Mesendoderm (in vitro differentiated cells): ENCODE data around the gene USP30.
"Not testable (repeated sequence)": the region's sequence is repeated elsewhere in the genome, so short reads cannot be mapped to it uniquely, and the experiment has no call there.

ENCODE experiments used
- DNase-seq: peaks from one replicate; pipeline ENCODE4 v3.0.0; 2013
- H2AK5ac ChIP-seq: 2 replicates; pipeline ENCODE4 v1.6.1; 2013; ENCODE audit warnings: low read length, inconsistent platforms
- H2BK120ac ChIP-seq: 2 replicates; pipeline ENCODE4 v1.6.1; 2013; ENCODE audit warnings: low read depth, mild to moderate bottlenecking, low read length, moderate library complexity, mixed read lengths
- H2BK15ac ChIP-seq: replicated peaks from 2 replicates; pipeline ENCODE4 v1.6.1; 2013; ENCODE audit warnings: low read depth, mild to moderate bottlenecking, moderate library complexity
- H2BK5ac ChIP-seq: 2 replicates; pipeline ENCODE4 v1.6.1; 2013; ENCODE audit warnings: low read length, inconsistent platforms
- H3K18ac ChIP-seq: 2 replicates; pipeline ENCODE4 v1.6.1; 2013; ENCODE audit warnings: mild to moderate bottlenecking, low read length, mixed read lengths
- H3K23ac ChIP-seq: one replicate; pipeline ENCODE4 v1.6.1; 2013; ENCODE audit warnings: low read length
- H3K27ac ChIP-seq: 2 replicates; pipeline ENCODE4 v1.5.1; 2013; ENCODE audit warnings: low read depth, mild to moderate bottlenecking, inconsistent platforms, low read length, moderate library complexity
- H3K27me3 ChIP-seq: 2 replicates; pipeline ENCODE4 v1.6.1; 2013; ENCODE audit warnings: low read length, control low read depth, mild to moderate bottlenecking, inconsistent platforms; ENCODE audit not compliant: insufficient read depth, poor library complexity
- H3K36me3 ChIP-seq: 2 replicates; pipeline ENCODE4 v1.6.1; 2013; ENCODE audit warnings: low read length, inconsistent platforms; ENCODE audit not compliant: control insufficient read depth, insufficient read depth
- H3K4ac ChIP-seq: one replicate; pipeline ENCODE4 v1.6.1; 2013; ENCODE audit warnings: low read depth, mild to moderate bottlenecking, low read length, moderate library complexity
- H3K4me1 ChIP-seq: 2 replicates; pipeline ENCODE4 v1.6.1; 2013; ENCODE audit warnings: low read depth, low read length, inconsistent platforms; ENCODE audit not compliant: control insufficient read depth
- H3K4me2 ChIP-seq: 2 replicates; pipeline ENCODE4 v1.6.1; 2013; ENCODE audit warnings: low read length
- H3K4me3 ChIP-seq: 2 replicates; pipeline ENCODE4 v1.5.1; 2013; ENCODE audit warnings: mild to moderate bottlenecking, low read length
- H3K56ac ChIP-seq: one replicate; pipeline ENCODE4 v1.6.1; 2013; ENCODE audit warnings: low read length
- H3K79me1 ChIP-seq: 2 replicates; pipeline ENCODE4 v1.6.1; 2013; ENCODE audit warnings: low read length, inconsistent platforms
- H3K79me2 ChIP-seq: 2 replicates; pipeline ENCODE4 v1.6.1; 2013; ENCODE audit warnings: mild to moderate bottlenecking, low read length; ENCODE audit not compliant: control insufficient read depth, insufficient read depth
- H3K9ac ChIP-seq: 2 replicates; pipeline ENCODE4 v1.6.1; 2013; ENCODE audit warnings: low read length, inconsistent platforms
- H4K5ac ChIP-seq: one replicate; pipeline ENCODE4 v1.6.1; 2013; ENCODE audit warnings: low read length
- H4K8ac ChIP-seq: one replicate; pipeline ENCODE4 v1.6.1; 2013; ENCODE audit warnings: low read depth, mild to moderate bottlenecking, control low read depth, low read length, moderate library complexity
- WGBS: extraction: QIAGEN DNeasy Blood & Tissue Kit; methylation state at CpG from one replicate; pipeline ENCODE4 v1.1.7; 2013; ENCODE audit warnings: low lambda C conversion rate, missing lambda C conversion rate; ENCODE audit not compliant: insufficient coverage; ENCODE audit errors: extremely low coverage; 5-methylcytosine and 5-hydroxymethylcytosine counted together

USP30 gene

DNA sequence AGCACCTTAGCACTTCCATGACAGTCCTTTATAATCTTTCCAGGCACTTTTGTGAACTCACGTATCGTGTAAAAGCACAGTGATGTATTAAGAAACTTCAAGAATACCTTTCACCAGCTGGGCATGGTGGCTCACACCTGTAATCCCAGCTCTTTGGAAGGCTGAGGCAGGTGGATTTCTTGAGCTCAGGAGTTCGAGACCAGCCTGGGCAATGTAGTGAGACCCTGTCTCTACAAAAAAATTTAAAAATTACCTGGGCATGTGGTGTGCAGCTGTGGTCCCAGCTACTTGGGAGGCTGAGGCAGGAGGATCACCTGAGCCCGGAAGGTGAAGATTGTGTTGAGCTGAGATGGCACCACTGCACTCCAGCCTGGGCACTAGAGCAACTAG lies 1.7 kb downstream of the USP30 start:
- DNase-seq, H2BK15ac ChIP-seq, H4K5ac ChIP-seq, H3K9ac ChIP-seq, H3K4me1 ChIP-seq, H3K27me3 ChIP-seq, H3K4me3 ChIP-seq, H3K79me2 ChIP-seq, H2AK5ac ChIP-seq, H3K4ac ChIP-seq, H3K36me3 ChIP-seq, H3K27ac ChIP-seq, H3K4me2 ChIP-seq, H2BK5ac ChIP-seq, H3K56ac ChIP-seq, H4K8ac ChIP-seq, H2BK120ac ChIP-seq, H3K79me1 ChIP-seq, H3K23ac ChIP-seq, H3K18ac ChIP-seq: not testable (repeated sequence)
- no CpG with 5 or more reads among the region's 4 CpGs for WGBS

DNA sequence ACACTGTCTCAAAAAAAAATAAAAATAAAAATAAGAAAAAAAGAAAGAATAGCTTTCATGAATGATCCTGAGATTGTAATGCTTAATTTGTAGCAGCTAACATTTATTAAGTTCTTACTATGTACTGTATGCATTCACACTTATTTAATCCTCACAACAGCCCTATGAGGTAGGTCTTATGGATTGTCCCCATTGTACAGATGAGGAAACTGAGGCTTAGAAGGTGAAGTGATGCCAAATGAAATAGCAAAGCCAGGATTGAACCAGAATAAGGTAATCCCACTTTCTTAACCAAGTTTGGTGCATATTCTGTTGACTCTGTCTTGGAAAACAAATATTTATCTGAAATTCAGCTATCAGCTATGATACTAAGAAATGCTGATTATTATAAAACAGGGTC lies 2.1 kb downstream of the USP30 start:
- Histone ChIP-seq H3K4me1 (no peaks in the 10 kb centered on the region), H2BK5ac (no peak overlapping the region), H3K18ac (no peak overlapping the region), H4K5ac (no peak overlapping the region), H2AK5ac (no peak overlapping the region), H3K79me2 (no peaks in the 10 kb centered on the region), H3K27ac (no peak overlapping the region), H3K9ac (no peak overlapping the region), H3K23ac (no peak overlapping the region), H2BK15ac (no peak overlapping the region), H3K27me3 (no peaks in the 10 kb centered on the region), H3K4me2 (no peak overlapping the region), H3K79me1 (no peaks in the 10 kb centered on the region), H4K8ac (no peak overlapping the region), H3K36me3 (no peaks in the 10 kb centered on the region), H3K4me3 (no peak overlapping the region), H3K4ac (no peak overlapping the region), H3K56ac (no peak overlapping the region), H2BK120ac (no peak overlapping the region)
- DNase-seq = no peak

DNA sequence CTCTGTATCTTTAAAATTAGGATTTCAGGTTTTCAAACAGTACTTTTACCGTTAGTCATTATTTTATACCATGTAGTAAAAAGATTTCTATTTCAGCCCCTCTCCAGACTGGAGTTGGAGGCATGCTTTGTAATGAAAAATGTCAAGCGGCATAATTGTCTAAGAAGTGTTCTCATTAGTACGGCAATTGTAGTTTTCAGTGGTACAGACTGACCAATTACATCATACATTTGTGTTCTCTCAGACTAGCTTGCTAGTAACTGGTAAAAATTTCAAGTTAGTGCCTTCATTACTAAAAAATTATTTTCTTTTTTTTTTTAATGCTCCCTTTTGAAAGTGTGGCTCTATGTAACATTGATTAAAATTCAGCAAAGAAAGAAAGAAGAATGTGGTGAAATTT lies 4.5 kb downstream of the USP30 start:
- H2AK5ac ChIP-seq = no peak overlapping the region
- H2BK5ac ChIP-seq = no peak overlapping the region
- no peak overlapping the region for H3K23ac ChIP-seq
- no peak overlapping the region for H3K4me2 ChIP-seq
- no peak overlapping the region for H3K4me3 ChIP-seq
- H3K36me3 ChIP-seq = no peaks in the 10 kb centered on the region
- H4K8ac ChIP-seq = no peak overlapping the region
- no peak overlapping the region for H3K27ac ChIP-seq
- no peaks in the 10 kb centered on the region for H3K27me3 ChIP-seq
- no peaks in the 10 kb centered on the region for H3K4me1 ChIP-seq
- no peak overlapping the region for H3K56ac ChIP-seq
- no peak overlapping the region for H3K18ac ChIP-seq
- no peak overlapping the region for H3K4ac ChIP-seq
- no CpG with 5 or more reads among the region's 3 CpGs for WGBS
- no peak overlapping the region for H2BK120ac ChIP-seq
- H2BK15ac ChIP-seq = no peak overlapping the region
- DNase-seq = no peak
- no peak overlapping the region for H3K9ac ChIP-seq
- H4K5ac ChIP-seq = no peak overlapping the region
- no peaks in the 10 kb centered on the region for H3K79me1 ChIP-seq
- H3K79me2 ChIP-seq = no peaks in the 10 kb centered on the region

DNA sequence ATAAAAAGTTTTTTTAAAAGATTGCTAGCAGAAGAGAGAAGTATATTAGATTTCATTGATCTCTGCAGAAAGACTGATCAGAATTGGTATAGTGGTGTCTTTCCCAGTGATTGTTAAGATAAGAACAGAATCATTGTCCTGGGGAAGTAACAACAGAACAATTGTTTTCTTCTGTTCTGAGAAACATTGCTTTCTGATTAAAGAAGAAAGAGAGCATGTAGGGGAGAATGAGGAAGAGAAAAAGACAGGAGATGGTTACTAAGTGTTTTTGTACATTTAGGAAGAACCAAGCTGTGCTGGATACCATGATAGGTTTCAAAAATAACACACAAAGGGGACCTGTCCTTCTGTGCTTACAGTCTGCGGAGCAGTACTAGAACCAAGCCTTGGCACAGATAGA lies 5.0 kb downstream of the USP30 start:
- DNase-seq = no peak

DNA sequence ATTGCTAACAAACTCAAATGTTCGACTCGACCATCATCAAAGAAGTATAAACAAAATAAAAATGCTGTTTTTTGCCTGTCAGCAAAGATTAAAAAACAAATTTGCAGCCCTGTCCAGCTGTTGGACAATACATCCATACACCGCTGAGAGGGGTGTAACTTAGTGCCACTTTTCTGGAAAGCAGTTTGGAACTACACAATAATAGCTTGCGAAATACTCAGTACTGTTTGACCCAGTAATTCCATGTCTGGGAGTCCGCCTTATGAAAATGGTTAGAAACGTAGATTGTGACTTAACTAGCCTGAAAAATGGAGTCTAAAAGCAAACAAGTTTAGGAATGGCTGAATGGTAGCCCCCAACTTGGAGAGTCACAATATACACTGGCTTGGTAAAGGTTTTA lies 6.4 kb downstream of the USP30 start:
- no peak overlapping the region for H3K18ac ChIP-seq
- H2BK15ac ChIP-seq = no peak overlapping the region
- H3K4me1 ChIP-seq = no peaks in the 10 kb centered on the region
- no CpG with 5 or more reads among the region's 6 CpGs for WGBS
- no peak overlapping the region for H2BK120ac ChIP-seq
- H2BK5ac ChIP-seq = no peak overlapping the region
- DNase-seq = no peak
- no peaks in the 10 kb centered on the region for H3K79me1 ChIP-seq
- H2AK5ac ChIP-seq = no peak overlapping the region
- no peak overlapping the region for H3K56ac ChIP-seq
- H3K4ac ChIP-seq = no peak overlapping the region
- no peak overlapping the region for H4K8ac ChIP-seq
- H3K23ac ChIP-seq = no peak overlapping the region
- no peaks in the 10 kb centered on the region for H3K27me3 ChIP-seq
- no peaks in the 10 kb centered on the region for H3K36me3 ChIP-seq
- no peak overlapping the region for H3K4me3 ChIP-seq
- no peak overlapping the region for H3K27ac ChIP-seq
- no peak overlapping the region for H3K9ac ChIP-seq
- no peak overlapping the region for H3K4me2 ChIP-seq
- H3K79me2 ChIP-seq = no peaks in the 10 kb centered on the region
- no peak overlapping the region for H4K5ac ChIP-seq

More for the DNA sequence above, 5.0 kb downstream of the USP30 start:
- no peak overlapping the region for H4K8ac ChIP-seq
- no peaks in the 10 kb centered on the region for H3K4me1 ChIP-seq
- no peak overlapping the region for H3K9ac ChIP-seq
- no peak overlapping the region for H3K56ac ChIP-seq
- no peak overlapping the region for H3K23ac ChIP-seq
- H3K36me3 ChIP-seq = no peaks in the 10 kb centered on the region
- no peaks in the 10 kb centered on the region for H3K79me2 ChIP-seq
- no peak overlapping the region for H2AK5ac ChIP-seq
- no peak overlapping the region for H2BK15ac ChIP-seq
- no peak overlapping the region for H2BK120ac ChIP-seq
- H3K4me2 ChIP-seq = no peak overlapping the region
- H2BK5ac ChIP-seq = no peak overlapping the region
- no peaks in the 10 kb centered on the region for H3K27me3 ChIP-seq
- H3K79me1 ChIP-seq = no peaks in the 10 kb centered on the region
- no peak overlapping the region for H3K4me3 ChIP-seq
- no peak overlapping the region for H3K4ac ChIP-seq
- H3K27ac ChIP-seq = no peak overlapping the region
- WGBS = no CpG with 5 or more reads among the region's 1 CpG
- H3K18ac ChIP-seq = no peak overlapping the region
- H4K5ac ChIP-seq = no peak overlapping the region

DNA sequence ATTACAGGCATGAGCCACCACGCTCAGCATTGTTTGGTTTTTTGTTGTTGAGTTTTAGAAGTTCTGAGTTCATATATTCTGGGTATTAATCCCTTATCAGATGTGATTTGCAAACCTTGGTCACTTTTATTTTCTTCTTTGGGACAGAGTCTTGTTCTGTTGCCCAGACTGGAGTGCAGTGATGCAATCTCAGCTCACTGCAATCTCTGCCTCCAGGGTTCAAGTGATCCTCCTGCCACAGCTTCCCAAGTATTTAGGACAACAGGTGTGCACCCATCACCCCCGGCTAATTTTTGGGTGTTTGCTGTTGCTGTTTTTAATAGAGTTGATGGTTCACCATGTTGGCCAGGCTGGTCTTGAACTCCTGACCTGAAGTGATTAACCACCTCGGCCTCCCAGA lies 11.8 kb downstream of the USP30 start:
- H3K56ac ChIP-seq = no peak overlapping the region
- H2BK15ac ChIP-seq = no peak overlapping the region
- WGBS = no CpG with 5 or more reads among the region's 3 CpGs

More for the DNA sequence above, 11.8 kb downstream of the USP30 start:
- no peak overlapping the region for H2BK120ac ChIP-seq
- no peak for DNase-seq
- H3K18ac ChIP-seq = no peak overlapping the region
- no peaks in the 10 kb centered on the region for H3K79me1 ChIP-seq
- H3K79me2 ChIP-seq = no peaks in the 10 kb centered on the region
- no peak overlapping the region for H3K23ac ChIP-seq
- H3K4ac ChIP-seq = no peak overlapping the region
- no peak overlapping the region for H3K9ac ChIP-seq
- H3K4me2 ChIP-seq = no peak overlapping the region
- H3K36me3 ChIP-seq = no peaks in the 10 kb centered on the region
- H3K27me3 ChIP-seq = no peaks in the 10 kb centered on the region
- H3K4me3 ChIP-seq = no peak overlapping the region
- H2AK5ac ChIP-seq = no peak overlapping the region
- H2BK5ac ChIP-seq = no peak overlapping the region
- H3K27ac ChIP-seq = no peak overlapping the region
- no peaks in the 10 kb centered on the region for H3K4me1 ChIP-seq
- H4K8ac ChIP-seq = no peak overlapping the region
- no peak overlapping the region for H4K5ac ChIP-seq
